Suprapubic skin (tissue), 4 donors: ENCODE results near the gene CXCL1.

Experiments
- EP300 ChIP-seq: sonication (generic); formaldehyde crosslinking; IDR thresholded peaks from one replicate; pipeline ENCODE4 v1.6.1; 2017; ENCODE audit warnings: antibody characterized with exemption
- POLR2AphosphoS5 ChIP-seq, 3 donors: sonication (generic); formaldehyde crosslinking; IDR thresholded peaks; one replicate each; pipeline ENCODE4 v1.6.1; 2017; ENCODE audit warnings: antibody characterized with exemption in 3 of 3
- TF ChIP-seq, protein P1 (sequence below), 2 donors: fragments of 200-600 bp in 1 of 2; fragments of 450-650 bp in 1 of 2; sonication (generic) in 1 of 2; IDR thresholded peaks; one replicate each; pipeline ENCODE4 v1.5.1; 2016 to 2019; ENCODE audit warnings: antibody characterized with exemption in 2 of 2, mild to moderate bottlenecking in 1 of 2, moderate library complexity in 1 of 2

DNA sequence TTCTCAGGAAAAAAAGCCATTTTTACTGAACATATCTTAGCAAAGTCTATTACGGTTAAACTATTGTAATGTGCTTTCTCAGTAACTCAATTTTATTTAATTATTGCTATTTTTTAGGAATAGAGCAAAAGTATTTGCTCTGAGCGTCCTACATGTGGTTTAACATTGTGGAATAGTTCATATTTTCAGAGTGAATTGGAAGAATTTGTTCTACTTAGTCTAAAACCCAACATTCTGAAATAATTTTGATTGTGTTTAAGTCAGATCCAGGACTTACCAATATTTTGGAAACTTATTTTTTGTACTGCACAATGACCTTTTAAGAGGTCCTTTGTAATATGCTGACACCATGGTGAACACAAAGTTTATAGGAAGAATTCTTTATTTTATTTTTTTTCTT, 27.2 kb downstream of the CXCL1 start:
- TF ChIP-seq, protein P1, sequence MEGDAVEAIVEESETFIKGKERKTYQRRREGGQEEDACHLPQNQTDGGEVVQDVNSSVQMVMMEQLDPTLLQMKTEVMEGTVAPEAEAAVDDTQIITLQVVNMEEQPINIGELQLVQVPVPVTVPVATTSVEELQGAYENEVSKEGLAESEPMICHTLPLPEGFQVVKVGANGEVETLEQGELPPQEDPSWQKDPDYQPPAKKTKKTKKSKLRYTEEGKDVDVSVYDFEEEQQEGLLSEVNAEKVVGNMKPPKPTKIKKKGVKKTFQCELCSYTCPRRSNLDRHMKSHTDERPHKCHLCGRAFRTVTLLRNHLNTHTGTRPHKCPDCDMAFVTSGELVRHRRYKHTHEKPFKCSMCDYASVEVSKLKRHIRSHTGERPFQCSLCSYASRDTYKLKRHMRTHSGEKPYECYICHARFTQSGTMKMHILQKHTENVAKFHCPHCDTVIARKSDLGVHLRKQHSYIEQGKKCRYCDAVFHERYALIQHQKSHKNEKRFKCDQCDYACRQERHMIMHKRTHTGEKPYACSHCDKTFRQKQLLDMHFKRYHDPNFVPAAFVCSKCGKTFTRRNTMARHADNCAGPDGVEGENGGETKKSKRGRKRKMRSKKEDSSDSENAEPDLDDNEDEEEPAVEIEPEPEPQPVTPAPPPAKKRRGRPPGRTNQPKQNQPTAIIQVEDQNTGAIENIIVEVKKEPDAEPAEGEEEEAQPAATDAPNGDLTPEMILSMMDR (IDR thresholded peaks at IDR 0.05) = no peak
- TF ChIP-seq POLR2AphosphoS5 (IDR thresholded peaks at IDR 0.05) (no peak), EP300 (no peak)
